Cerebellar cortex (tissue), 1 donor: ENCODE results near the gene KANK3.
"Not testable (repeated sequence)": the region's sequence is repeated elsewhere in the genome, so short reads cannot be mapped to it uniquely, and the experiment has no call there.

ENCODE experiments used
- DNase-seq: peaks from one replicate; pipeline ENCODE4 v3.0.0-alpha.2; 2015; ENCODE audit warnings: low spot score

Gene KANK3

DNA sequence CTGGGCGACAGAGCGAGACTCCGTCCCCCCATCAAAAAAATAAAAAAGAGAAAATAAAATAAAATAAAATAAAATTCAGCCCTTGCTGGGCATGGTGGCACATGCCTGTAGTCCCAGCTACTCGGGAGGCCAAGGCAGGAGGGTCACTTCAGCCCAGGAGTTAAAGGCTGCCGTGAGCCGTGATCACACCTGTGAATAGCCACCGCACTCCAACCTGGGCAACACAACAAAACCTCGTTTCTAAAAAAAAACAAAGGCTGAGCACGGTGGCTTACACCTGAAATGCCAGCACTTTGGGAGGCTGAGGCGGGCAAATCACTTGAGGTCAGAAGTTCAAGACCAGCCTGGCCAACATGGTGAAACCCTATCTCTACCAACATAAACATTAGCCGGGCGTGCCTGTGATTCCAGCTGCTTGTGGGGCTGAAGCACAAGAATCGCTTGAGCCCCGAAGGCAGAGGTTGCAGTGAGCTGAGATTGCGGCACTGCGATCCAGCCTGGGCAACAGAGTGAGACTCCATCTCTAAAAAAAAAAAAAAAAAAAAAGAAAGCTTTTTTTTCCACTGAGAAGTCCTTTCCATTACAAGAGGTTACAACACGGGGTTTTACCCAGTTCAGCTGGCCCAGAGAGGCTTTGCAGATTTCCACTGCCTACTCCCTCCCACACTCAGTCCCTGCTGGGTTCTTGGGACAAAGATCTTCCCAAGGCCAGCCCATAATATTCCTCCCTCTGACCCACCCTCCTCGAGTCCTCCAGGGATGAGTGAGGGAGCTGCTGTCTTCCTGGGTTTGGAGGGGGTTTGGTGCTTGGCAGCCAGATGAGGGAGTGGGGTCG is 27.3 kb upstream of the KANK3 start:
- DNase-seq, result no peak

GRCh38 chr19:8367327-8368001 is 24.4 kb upstream of the KANK3 start:
- DNase-seq, result peak; percentile 34

- no peak for DNase-seq
Observed at GRCh38 chr19:8366961-8367326, 23.9 kb upstream of the KANK3 start.

GRCh38 chr19:8366121-8366581 is 23.1 kb upstream of the KANK3 start:
- DNase-seq, result no peak

DNA sequence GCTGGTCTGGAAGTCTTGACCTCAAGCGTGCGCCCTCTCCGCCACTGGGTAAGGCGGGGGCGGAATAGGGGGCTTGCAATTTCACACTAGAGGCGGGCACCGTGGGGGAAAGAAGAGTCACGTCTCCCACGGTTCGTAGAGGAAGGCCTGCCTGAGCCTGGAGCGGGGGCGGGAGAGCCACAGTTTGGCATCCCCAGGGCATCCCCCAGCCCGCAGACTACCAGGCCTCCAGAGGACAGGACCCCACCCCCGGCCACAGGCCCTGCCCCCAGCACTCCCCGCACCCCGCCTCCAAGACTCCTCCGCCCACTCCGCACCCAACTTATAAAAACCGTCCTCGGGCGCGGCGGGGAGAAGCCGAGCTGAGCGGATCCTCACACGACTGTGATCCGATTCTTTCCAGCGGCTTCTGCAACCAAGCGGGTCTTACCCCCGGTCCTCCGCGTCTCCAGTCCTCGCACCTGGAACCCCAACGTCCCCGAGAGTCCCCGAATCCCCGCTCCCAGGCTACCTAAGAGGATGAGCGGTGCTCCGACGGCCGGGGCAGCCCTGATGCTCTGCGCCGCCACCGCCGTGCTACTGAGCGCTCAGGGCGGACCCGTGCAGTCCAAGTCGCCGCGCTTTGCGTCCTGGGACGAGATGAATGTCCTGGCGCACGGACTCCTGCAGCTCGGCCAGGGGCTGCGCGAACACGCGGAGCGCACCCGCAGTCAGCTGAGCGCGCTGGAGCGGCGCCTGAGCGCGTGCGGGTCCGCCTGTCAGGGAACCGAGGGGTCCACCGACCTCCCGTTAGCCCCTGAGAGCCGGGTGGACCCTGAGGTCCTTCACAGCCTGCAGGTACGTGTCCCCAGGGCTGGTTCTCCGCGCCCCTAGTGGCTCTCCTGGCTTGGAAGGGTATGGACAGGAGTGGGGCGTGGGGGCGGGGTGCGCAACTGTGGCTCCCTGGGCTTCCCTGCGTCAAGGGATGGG is 21.0 kb upstream of the KANK3 start, which contains the start of gene ANGPTL4:
Gene ANGPTL4 (plus strand): TSS at position 353 of the 969 bp plus-strand sequence. CDS start 167 bp downstream, at position 520.
- DNase-seq, result peak; percentile 52

DNA sequence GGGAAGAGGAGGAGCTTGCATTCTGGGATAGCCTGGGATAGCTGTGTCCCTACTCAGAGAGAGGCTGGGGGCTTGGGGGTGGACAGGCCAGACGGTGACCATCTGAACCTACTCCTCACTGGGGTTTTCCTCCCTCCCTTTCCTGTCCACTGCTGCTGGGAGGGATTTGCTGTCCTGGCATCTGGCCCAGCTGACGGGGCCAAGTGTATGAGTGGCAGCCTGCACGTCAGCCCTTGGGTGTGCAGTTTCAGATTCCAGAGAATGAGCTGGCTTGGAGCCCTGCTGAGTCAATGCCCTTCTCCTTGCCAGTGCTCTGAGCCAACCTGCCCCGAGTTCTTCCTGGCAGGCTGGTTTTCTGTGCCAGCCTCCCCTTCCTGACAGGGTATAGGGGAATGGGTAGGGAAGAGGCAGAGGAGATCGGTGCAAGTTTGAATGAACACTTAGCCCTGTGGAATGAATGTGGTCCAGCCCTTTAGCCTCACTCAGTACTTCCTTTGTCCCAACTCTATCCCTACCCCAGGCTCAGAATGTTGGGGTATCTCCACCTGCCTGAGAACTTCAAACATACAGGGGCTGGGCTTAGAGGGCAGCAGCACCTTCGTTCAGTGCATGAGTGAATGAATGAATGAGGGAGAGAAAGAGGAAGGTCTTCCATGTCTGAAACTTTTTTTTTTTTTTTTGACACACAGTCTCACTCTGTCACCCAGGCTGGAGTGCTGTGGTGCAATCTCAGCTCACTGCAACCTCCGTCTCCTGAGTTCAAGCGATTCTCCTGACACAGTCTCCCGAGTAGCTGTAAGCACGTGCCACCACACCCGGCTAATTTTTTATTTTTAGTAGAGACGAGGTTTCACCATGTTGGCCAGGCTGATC is 19.1 kb upstream of the KANK3 start:
- DNase-seq, result peak; percentile 31

DNA sequence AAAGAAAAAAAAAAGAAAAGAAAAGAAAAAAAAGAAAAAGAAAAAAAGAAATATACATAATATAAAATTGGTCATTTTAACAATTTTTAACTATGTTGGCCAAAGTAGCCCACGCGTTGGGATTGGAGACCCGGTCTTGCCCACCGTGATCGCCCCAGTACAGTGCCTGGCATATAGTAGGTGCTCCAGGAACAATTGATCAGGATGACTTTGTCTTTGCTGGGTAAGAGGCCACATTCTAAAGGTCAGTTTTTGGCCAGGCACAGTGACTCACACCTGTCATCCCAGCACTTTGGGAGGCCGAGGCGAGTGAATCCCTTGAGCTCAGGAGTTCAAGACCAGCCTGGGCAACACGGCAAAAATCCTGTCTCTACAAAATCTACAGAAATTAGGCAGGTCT is 17.1 kb upstream of the KANK3 start:
- DNase-seq, result no peak

GRCh38 chr19:8358948-8359347 is 15.9 kb upstream of the KANK3 start:
- DNase-seq, result no peak

- DNase-seq, result no peak
Observed at GRCh38 chr19:8357007-8357521, 14.0 kb upstream of the KANK3 start.

GRCh38 chr19:8355631-8356402 is 12.8 kb upstream of the KANK3 start:
- no peak for DNase-seq

- DNase-seq, result not testable (repeated sequence)
Observed at GRCh38 chr19:8352845-8353244, 9.8 kb upstream of the KANK3 start.

DNA sequence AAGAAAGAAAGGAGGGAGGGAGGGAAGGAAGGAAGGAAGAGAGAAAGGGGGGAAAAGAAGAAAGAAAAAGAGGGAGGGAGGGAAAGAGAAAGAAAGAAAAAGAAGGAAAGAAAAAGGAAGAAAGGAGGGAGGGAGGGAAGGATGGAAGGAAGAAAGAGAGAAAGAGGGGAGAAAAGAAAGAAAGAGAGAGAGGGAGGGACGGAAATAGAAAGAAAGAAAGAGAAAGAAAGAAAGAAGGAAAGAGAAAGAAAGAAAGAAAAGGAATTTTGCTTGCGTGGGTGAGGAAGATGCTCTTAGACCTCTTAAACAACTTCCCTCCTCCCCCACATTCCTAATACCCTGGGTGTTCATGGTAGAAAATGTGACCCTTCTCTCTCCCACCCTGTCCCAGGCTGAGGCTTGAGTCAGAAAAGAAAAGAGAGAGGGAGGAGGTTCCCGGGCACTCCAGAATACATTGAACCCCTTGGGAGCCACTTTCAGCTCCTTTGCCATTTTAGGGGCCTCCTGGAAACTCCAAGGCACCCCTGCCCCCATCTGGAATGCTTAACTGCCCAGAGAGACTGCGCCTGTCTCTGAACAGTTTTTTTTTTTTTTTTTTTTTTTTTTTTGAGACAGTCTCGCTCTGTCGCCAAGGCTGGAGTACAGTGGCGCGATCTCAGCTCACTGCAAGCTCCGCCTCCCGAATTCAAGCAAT is 9.2 kb upstream of the KANK3 start:
- DNase-seq, result no peak

GRCh38 chr19:8349629-8350372 is 6.7 kb upstream of the KANK3 start:
- not testable (repeated sequence) for DNase-seq

- DNase-seq, result no peak
Observed at GRCh38 chr19:8343483-8343844, 402 bp upstream of the KANK3 start.

- no peak for DNase-seq
Observed at GRCh38 chr19:8342316-8342683, 762 bp downstream of the KANK3 start.

GRCh38 chr19:8341504-8341903 is 1.6 kb downstream of the KANK3 start:
- DNase-seq, result not testable (repeated sequence)

DNA sequence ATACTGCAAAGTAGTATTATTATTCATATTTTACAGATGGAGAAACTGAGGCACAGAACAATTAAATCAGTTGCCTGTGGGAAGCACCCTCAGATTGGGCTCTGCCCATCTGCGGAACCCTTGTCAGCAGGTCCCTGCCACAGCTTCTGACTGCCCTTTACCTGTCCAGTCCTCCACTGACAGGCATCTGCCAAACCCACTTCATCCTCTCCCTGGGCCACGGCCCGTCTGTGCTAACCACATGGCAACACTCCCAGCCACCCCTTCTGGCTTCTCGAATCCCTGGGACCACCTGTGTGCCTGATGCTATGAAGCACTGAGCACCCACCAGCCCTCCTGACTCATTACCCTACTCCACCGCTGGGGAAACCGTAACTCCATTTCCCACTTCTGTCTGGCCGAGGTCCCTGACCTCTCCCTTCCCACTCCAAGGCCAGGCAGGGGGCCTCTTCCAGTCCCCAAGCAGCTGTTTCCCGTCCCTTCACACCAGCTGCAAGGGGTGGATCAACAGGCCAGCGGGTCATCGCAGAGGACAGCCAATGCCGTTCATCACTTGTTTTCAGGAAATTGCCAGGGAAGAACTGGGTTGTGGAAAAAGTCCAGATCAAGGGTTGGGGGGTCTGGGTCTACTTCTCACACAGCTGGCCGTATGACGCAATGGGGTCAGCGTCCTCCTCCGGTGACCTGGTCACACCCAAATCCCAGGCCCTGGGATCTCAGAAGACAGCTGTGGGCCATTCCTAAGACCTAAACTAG is 2.5 kb downstream of the KANK3 start:
- DNase-seq, result no peak

DNA sequence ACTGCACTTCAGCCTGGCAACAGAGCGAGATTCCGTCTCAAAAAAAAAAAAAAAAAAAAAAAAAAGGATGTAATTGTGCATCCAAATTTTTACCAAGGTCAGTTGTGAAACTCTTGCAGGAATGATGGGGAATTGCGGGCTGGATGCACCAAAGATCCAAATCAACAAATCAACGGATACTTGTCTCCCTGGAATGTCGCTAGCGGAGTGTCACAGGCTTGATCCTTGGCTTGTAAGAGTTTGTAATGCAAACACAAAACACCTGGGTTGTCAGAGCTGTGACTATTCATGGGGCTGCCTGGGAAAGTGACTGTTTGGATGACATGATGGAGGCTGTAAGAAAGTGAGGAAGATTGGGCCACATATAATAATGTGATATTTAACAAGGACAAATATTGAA is 4.2 kb downstream of the KANK3 start:
- no peak for DNase-seq
